Measurements from ENCODE around the gene DUSP15. TPM values are rescaled to one million over a fixed set of nuclear protein-coding genes. Genes with fewer than 3 reads are reported as not detected.
A peak's percentile ranks its signal among the peaks of the same experiment; 100 is the strongest.
"Not testable (repeated sequence)": the region's sequence is repeated elsewhere in the genome, so short reads cannot be mapped to it uniquely, and the experiment has no call there.

Gene DUSP15
- total RNA-seq = 1 to 10 TPM in 3 of 6 donors, under 1 TPM in 3; 0.35 to 1.6 (median 1.1) TPM
- 1 to 10 TPM; 2.5 to 4.3 TPM for polyA plus RNA-seq

- Histone ChIP-seq H3K9me3 (no peaks in the 10 kb centered on the region), H3K4me1 (no peaks in the 10 kb centered on the region), H3K27ac (peak within 1 kb of the TSS in 2 of 4 donors; percentile 20 to 35), H3K36me3 (no peaks in the 10 kb centered on the region), H3K4me3 (peak within 1 kb of the TSS; percentile 55 to 82 (median 73)), H3K27me3 (no peaks in the 10 kb centered on the region)
- TF ChIP-seq CTCF (IDR thresholded peaks at IDR 0.05) = no peak
- 0 to 1% methylated on average over 30 to 80 of the region's 80 CpGs for WGBS, 2 donors
- intact Hi-C loops (cut with DNase I) = no loop called here
- FAIRE-seq (no peak), ATAC-seq (peak; percentile 84 to 94 (median 91)), DNase-seq (peak; percentile 30 to 83 (median 50))
These were observed at the start of gene DUSP15, which contains the start of gene TTLL9 for GRCh38 chr20:31869942-31870725. TSS of gene DUSP15 (minus strand) at chr20:31870527. CDS start at chr20:31870337, 190 bp downstream. TSS of gene TTLL9 (plus strand) at chr20:31870634. CDS start at chr20:31871127, 493 bp downstream.

- no peaks in the 10 kb centered on the region for H3K27me3 ChIP-seq
- ATAC-seq (no peak), FAIRE-seq (no peak), DNase-seq (no peak)
- H3K27ac ChIP-seq = no peak overlapping the region
- no peaks in the 10 kb centered on the region for H3K36me3 ChIP-seq
- H3K4me1 ChIP-seq = no peaks in the 10 kb centered on the region
- whole genome bisulfite sequencing, 2 donors = 40 to 55% methylated on average over 6 of the region's 6 CpGs
- H3K9me3 ChIP-seq = no peaks in the 10 kb centered on the region
- intact Hi-C loops (cut with DNase I) = no loop called here
- TF ChIP-seq CTCF (IDR thresholded peaks at IDR 0.05) = no peak
- H3K4me3 ChIP-seq = no peak overlapping the region
These were observed 49.3 kb upstream of the DUSP15 start for GRCh38 chr20:31919410-31920155.

GRCh38 chr20:31918466-31919105 is 48.3 kb upstream of the DUSP15 start:
- Histone ChIP-seq H3K27ac (no peak overlapping the region), H3K36me3 (no peaks in the 10 kb centered on the region), H3K9me3 (no peaks in the 10 kb centered on the region), H3K4me3 (no peak overlapping the region), H3K4me1 (no peaks in the 10 kb centered on the region), H3K27me3 (no peaks in the 10 kb centered on the region)
- FAIRE-seq (no peak), ATAC-seq (no peak), DNase-seq (no peak)
- 56% methylated on average over 7 of the region's 7 CpGs for WGBS, 2 donors
- intact Hi-C loops (cut with DNase I) = no loop called here
- no peak for TF ChIP-seq CTCF (IDR thresholded peaks at IDR 0.05)

- intact Hi-C loops (cut with DNase I); H3K4me3 ChIP-seq; H3K36me3 ChIP-seq; DNase-seq; H3K9me3 ChIP-seq; FAIRE-seq; ATAC-seq; H3K4me1 ChIP-seq; H3K27me3 ChIP-seq; H3K27ac ChIP-seq: not testable (repeated sequence)
- 7 to 13% methylated on average over 7 of the region's 7 CpGs for WGBS, 2 donors
These were observed 47.7 kb upstream of the DUSP15 start for GRCh38 chr20:31917962-31918412.

- intact Hi-C loops (cut with DNase I) = no loop called here
- Histone ChIP-seq H3K4me3 (no peak overlapping the region), H3K4me1 (no peaks in the 10 kb centered on the region), H3K36me3 (no peaks in the 10 kb centered on the region), H3K9me3 (no peaks in the 10 kb centered on the region), H3K27me3 (no peaks in the 10 kb centered on the region), H3K27ac (no peak overlapping the region)
- 75 to 86% methylated on average over 4 of the region's 4 CpGs for WGBS, 2 donors
- TF ChIP-seq CTCF (IDR thresholded peaks at IDR 0.05) = no peak
- ATAC-seq (no peak), DNase-seq (no peak), FAIRE-seq (no peak)
These were observed 46.4 kb upstream of the DUSP15 start for GRCh38 chr20:31916708-31917107.
